K562 (cell line): ENCODE results near the gene H2AZ2. TPM values are rescaled to one million over a fixed set of nuclear protein-coding genes. Genes with fewer than 3 reads are reported as not detected.
A peak's percentile ranks its signal among the peaks of the same experiment; 100 is the strongest.

Experiments used
- ATAC-seq: fragments of 200-7000 bp; cut with Tn5 transposase; 3 replicates; pipeline ENCODE4 v1.9.1; 2020; ENCODE audit warnings: moderate library complexity
- BruUV-seq: library from RNA; stranded (reverse); fragments of 400-500 nt; replicated peaks from 2 replicates; lab custom pipeline; 2021; lab: Mats Ljungman, UMichigan
- CTCF ChIA-PET: fragments of 300-600 bp; formaldehyde crosslinking; extraction: SDS; loops from one replicate; lab custom pipeline; 2021; ENCODE audit warnings: low intra/inter-chr PET ratio; lab: Yijun Ruan, JAX
- POLR2A ChIA-PET: fragments of 300-600, 350-650 bp; sonication (Branson Sonifier 250); formaldehyde crosslinking; extraction: SDS; loops from one replicate; lab custom pipeline; 2021; ENCODE audit warnings: antibody characterized with exemption, inconsistent platforms; lab: Yijun Ruan, JAX
- DNase-seq, 4 experiments: peaks; one replicate each; pipeline versions ENCODE4 v3.0.0 to v3.0.0-alpha.2; 2011 to 2018; ENCODE audit warnings: low spot score in 3 of 4, mixed read lengths in 3 of 4; ENCODE audit errors: extremely low read depth in 1 of 4
- FAIRE-seq: peaks from 2 replicates; lab custom pipeline; 2011; peaks lifted over from hg19 to GRCh38; lab: Jason Lieb, UNC
- H2AFZ ChIP-seq: 2 replicates; pipeline ENCODE4 v1.6.0; 2011; ENCODE audit warnings: low read depth, low read length, control low read depth, inconsistent platforms
- H3K27ac ChIP-seq: fragments of 200-600 bp; 3 replicates; pipeline ENCODE4 v1.8.0; 2011; ENCODE audit warnings: low read depth, mild to moderate bottlenecking, control low read depth, inconsistent platforms, low read length, moderate library complexity, mixed read lengths; ENCODE audit errors: extremely low read depth
- H3K27me3 ChIP-seq, 2 experiments: fragments of 300-600 bp in 1 of 2; 2 replicates in 1 of 2; 3 replicates in 1 of 2; pipeline versions ENCODE4 v1.6.0 to v1.8.0; 2011; ENCODE audit warnings: inconsistent platforms in 2 of 2, low read length in 2 of 2, mild to moderate bottlenecking in 1 of 2, mixed read lengths in 1 of 2, moderate library complexity in 1 of 2; ENCODE audit not compliant: control insufficient read depth in 2 of 2, insufficient read depth in 2 of 2
- H3K36me3 ChIP-seq: fragments of 300-600 bp; 3 replicates; pipeline ENCODE4 v1.8.0; 2011; ENCODE audit warnings: mild to moderate bottlenecking, low read length, inconsistent platforms; ENCODE audit not compliant: control insufficient read depth, insufficient read depth
- H3K4me1 ChIP-seq, 2 experiments: fragments of 200-600 bp in 1 of 2; replicated peaks in 1 of 2; 2 replicates in 1 of 2; 3 replicates in 1 of 2; pipeline versions ENCODE4 v1.5.1 to v1.8.0; 2011; ENCODE audit warnings: inconsistent platforms in 2 of 2, low read length in 2 of 2, mild to moderate bottlenecking in 1 of 2, mixed read lengths in 1 of 2, moderate library complexity in 1 of 2; ENCODE audit not compliant: control insufficient read depth in 2 of 2, insufficient read depth in 2 of 2
- H3K4me2 ChIP-seq: 2 replicates; pipeline ENCODE4 v1.6.1; 2011; ENCODE audit warnings: low read length, control low read depth, inconsistent platforms, mixed read lengths; ENCODE audit not compliant: insufficient read depth
- H3K4me3 ChIP-seq: fragments of 200-600 bp; sonication (generic), shearing (Covaris generic); 2 replicates; pipeline ENCODE4 v1.5.1; 2016; ENCODE audit warnings: control low read depth, inconsistent platforms
- H3K79me2 ChIP-seq: fragments of 200-600 bp; 3 replicates; pipeline ENCODE4 v1.8.0; 2011; ENCODE audit warnings: low read length, inconsistent platforms; ENCODE audit not compliant: control insufficient read depth, insufficient read depth
- H3K9ac ChIP-seq, 2 experiments: 2 replicates each; pipeline versions ENCODE4 v1.6.0 to v1.6.1; 2011; ENCODE audit warnings: low read depth in 2 of 2, low read length in 2 of 2, control low read depth in 1 of 2, inconsistent platforms in 1 of 2, mild to moderate bottlenecking in 1 of 2, mixed read lengths in 1 of 2; ENCODE audit not compliant: insufficient read depth in 1 of 2
- H3K9me1 ChIP-seq: one replicate; pipeline ENCODE4 v1.6.0; 2011; ENCODE audit warnings: inconsistent platforms, mild to moderate bottlenecking, low read length, moderate library complexity; ENCODE audit not compliant: control insufficient read depth, insufficient read depth
- H3K9me3 ChIP-seq: replicated peaks from 2 replicates; pipeline ENCODE4 v1.5.1; 2011; ENCODE audit warnings: low read depth, low read length, inconsistent platforms; ENCODE audit not compliant: control insufficient read depth, insufficient read depth
- H4K20me1 ChIP-seq: replicated peaks from 2 replicates; pipeline ENCODE4 v1.6.1; 2011; ENCODE audit warnings: low read length, inconsistent platforms, mixed read lengths; ENCODE audit not compliant: control insufficient read depth, insufficient read depth
- ARID3B ChIP-seq: fragments of 250-450 bp; sonication (Bioruptor Pico); IDR thresholded peaks from 2 replicates; pipeline ENCODE4 v1.4.0; 2020; ENCODE audit warnings: borderline replicate concordance
- BACH1 ChIP-seq: fragments of 200-800 bp; sonication (Bioruptor generic); IDR thresholded peaks from 2 replicates; pipeline ENCODE4 v1.6.1; 2016; ENCODE audit warnings: missing genetic modification characterization, missing compliant biosample characterization
- E2F8 ChIP-seq: fragments of 450-650 bp; IDR thresholded peaks from 2 replicates; pipeline ENCODE4 v1.7.1; 2018; ENCODE audit warnings: mild to moderate bottlenecking, low read depth; ENCODE audit not compliant: partially characterized antibody
- ELF1 ChIP-seq: fragments of 200-800 bp; sonication (Bioruptor generic); IDR thresholded peaks from 2 replicates; pipeline ENCODE4 v1.6.1; 2016; ENCODE audit warnings: missing genetic modification characterization, missing compliant biosample characterization
- ELF4 ChIP-seq: fragments of 450-650 bp; formaldehyde crosslinking; IDR thresholded peaks from 2 replicates; pipeline ENCODE4 v1.4.0; 2022; ENCODE audit warnings: missing genetic modification characterization
- HBP1 ChIP-seq: fragments of 450-650 bp; formaldehyde crosslinking; IDR thresholded peaks from 2 replicates; pipeline ENCODE4 v1.4.0; 2022; ENCODE audit warnings: missing genetic modification characterization
- NR3C1 ChIP-seq: sonication (generic); formaldehyde crosslinking; IDR thresholded peaks from 2 replicates; pipeline ENCODE4 v1.8.1; 2022; ENCODE audit warnings: missing genetic modification reagents
- OTX1 ChIP-seq: fragments of 450-650 bp; formaldehyde crosslinking; IDR thresholded peaks from 2 replicates; pipeline ENCODE4 v1.4.0; 2022; ENCODE audit warnings: mild to moderate bottlenecking
- POLR2A ChIP-seq: fragments of 450-650 bp; conservative IDR thresholded peaks from 2 replicates; pipeline ENCODE4 v1.6.1; 2016
- POLR2B ChIP-seq: fragments of 450-650 bp; IDR thresholded peaks from 2 replicates; pipeline ENCODE4 v1.6.1; 2018; ENCODE audit warnings: low read depth; ENCODE audit not compliant: partially characterized antibody
- SUPT5H ChIP-seq: fragments of 450-650 bp; IDR thresholded peaks from 2 replicates; pipeline ENCODE4 v1.6.1; 2016
- TCF7L2 ChIP-seq: fragments of 150-350 bp; IDR thresholded peaks from 2 replicates; pipeline ENCODE4 v1.6.1; 2016; ENCODE audit warnings: low read depth, mild to moderate bottlenecking, low read length, moderate library complexity
- THRB ChIP-seq: fragments of 450-650 bp; formaldehyde crosslinking; conservative IDR thresholded peaks from 2 replicates; pipeline ENCODE4 v1.4.0; 2022; ENCODE audit warnings: mild to moderate bottlenecking, missing genetic modification characterization
- ZNF146 ChIP-seq: IDR thresholded peaks from one replicate; pipeline ENCODE4 v1.6.1; 2018; ENCODE audit warnings: missing compliant biosample characterization; ENCODE audit not compliant: unreplicated experiment
- WGBS: fragments of 100-300 bp; shearing (Covaris generic); methylation state at CpG from one replicate; pipeline ENCODE4 v1.1.6; 2016; ENCODE audit warnings: low coverage, mixed read lengths; ENCODE audit not compliant: insufficient coverage; ENCODE audit errors: missing lambda C conversion rate; 5-methylcytosine and 5-hydroxymethylcytosine counted together
- in situ Hi-C: fragments of 300-500 bp; cut with MboI; formaldehyde crosslinking; loops from 4 replicates; pipeline ENCODE4 v1.15.0; 2018; ENCODE audit warnings: inconsistent platforms, mixed read lengths
- intact Hi-C: fragments of 100-400 bp; cut with micrococcal nuclease; formaldehyde crosslinking; loops from 2 replicates; pipeline ENCODE4 v1.14.2; 2022
- polyA plus RNA-seq, 8 experiments: library from polyadenylated mRNA; depleted of rRNA in 4 of 8; stranded (reverse) in 5 of 8; unstranded in 3 of 8; fragments of >200 nt; fragmentation: Nextera tagmentation in 2 of 8; fragmentation: Illumina TruSeq in 1 of 8; extraction: Ambion mirVana in 2 of 8; extraction: Trizol in 1 of 8; gene quantifications; 2 replicates each; pipeline versions ENCODE4 v1.2.1 to v1.2.3, GENCODE V29; 2011 to 2014; ENCODE audit warnings: inconsistent platforms in 1 of 8, missing spikeins in 1 of 8
- total RNA-seq, 7 experiments: library from RNA; depleted of rRNA in 6 of 7; stranded (reverse); fragments of >200 nt in 6 of 7; fragmentation: Illumina TruSeq in 2 of 7; extraction: Trizol in 2 of 7; gene quantifications; 2 replicates each; pipeline versions ENCODE4 v1.2.1 to v1.2.3, GENCODE V29; 2011 to 2021; ENCODE audit warnings: low replicate concordance in 1 of 7

H2AZ2 gene
- total and polyA plus RNA-seq, 9 of the 15 experiments (the other 6 are each of a cell fraction or from before 2014, with no cell fraction given): 105 to 382 (median 286) TPM

GRCh38 chr7:44823255-44823781 is 24.6 kb downstream of the H2AZ2 start:
- intact Hi-C loops: no loop called here
- H3K9me3 ChIP-seq: no peaks in the 10 kb centered on the region
- in situ Hi-C loops: no loop called here
- WGBS: 73% methylated on average over 5 of the region's 5 CpGs
- H3K36me3 ChIP-seq: peaks cover 34% of the 10 kb centered on the region
- H3K4me1 ChIP-seq: peaks cover 4 to 19% of the 10 kb centered on the region in 2 experiments; a peak in 4 of 5 replicates
- ATAC-seq (no peak), DNase-seq (no peak), FAIRE-seq (no peak)
- H4K20me1 ChIP-seq: 0 out of 2 replicates have a peak, but pooled peaks cover 5% of the 10 kb centered on the region
- CTCF ChIA-PET: no interaction called here
- H3K4me2 ChIP-seq: no peak overlapping the region
- no peak overlapping the region for H2AFZ ChIP-seq
- POLR2A ChIA-PET: interaction anchor here (0.7 to 1.0 kb wide), 4 partner anchors 26 to 217 kb away, joined by 3 to 4 read pairs (median 3); partner anchors contain the start of gene OGDH
- peaks cover 3% of the 10 kb centered on the region for H3K9me1 ChIP-seq
- no peak overlapping the region; a peak in 1 of 4 replicates for H3K9ac ChIP-seq
- no peak overlapping the region for H3K27ac ChIP-seq
- no peaks in the 10 kb centered on the region for H3K27me3 ChIP-seq
- no TSS peak for BruUV-seq
- H3K4me3 ChIP-seq: no peak overlapping the region
- no peaks in the 10 kb centered on the region for H3K79me2 ChIP-seq
- TF ChIP-seq E2F8: peak; percentile 46
- TF ChIP-seq ELF4 (CRISPR knock-in tag): peak; percentile 15; the same call in 1 of the 2 replicates
- peak; percentile 55; the same call in 1 of the 2 replicates for TF ChIP-seq POLR2A
- TF ChIP-seq ZNF146 (CRISPR knock-in tag): no peak
- TF ChIP-seq THRB: 0 out of 2 replicates have a peak, but pooled peaks have one; percentile 43
- no peak for TF ChIP-seq NR3C1 (CRISPR knock-in tag)
- TF ChIP-seq OTX1 (CRISPR knock-in tag): peak; percentile 75; the same call in 1 of the 2 replicates
- TF ChIP-seq ARID3B: no peak
- TF ChIP-seq TCF7L2: no peak
- no peak for TF ChIP-seq ELF1 (tag)
- no peak for TF ChIP-seq BACH1 (tag)
- TF ChIP-seq POLR2B: peak; percentile 64
- TF ChIP-seq HBP1 (CRISPR knock-in tag): peak; percentile 83; the same call in 1 of the 2 replicates
- TF ChIP-seq SUPT5H: peak; percentile 71
